Breast epithelium (tissue), 4 donors: ENCODE measurements around the gene FHAD1. TPM values are rescaled to one million over a fixed set of nuclear protein-coding genes. Genes with fewer than 3 reads are reported as not detected.

Experiments used
- DNase-seq, 2 donors: peaks; one replicate each; pipeline ENCODE4 v3.0.0-alpha.2; 2019; ENCODE audit warnings: low spot score in 2 of 2
- H3K27ac ChIP-seq, 2 donors: fragments of 200-600 bp; sonication (generic) in 1 of 2; one replicate each; pipeline ENCODE4 v1.5.1; 2016 to 2019; ENCODE audit warnings: mild to moderate bottlenecking in 1 of 2
- H3K27me3 ChIP-seq, 2 donors: fragments of 200-600 bp; sonication (generic) in 1 of 2; one replicate each; pipeline versions ENCODE4 v1.5.1 to v1.6.0; 2017 to 2019; ENCODE audit warnings: control low read depth in 1 of 2, mild to moderate bottlenecking in 1 of 2
- H3K36me3 ChIP-seq: fragments of 200-600 bp; one replicate; pipeline ENCODE4 v1.5.1; 2019
- H3K4me1 ChIP-seq, 2 donors: fragments of 200-600 bp; sonication (generic); one replicate each; pipeline ENCODE4 v1.5.1; 2016 to 2019; ENCODE audit warnings: control low read depth in 1 of 2
- H3K4me3 ChIP-seq, 3 donors: fragments of 200-600 bp; sonication (generic); 1 replicate in 2 of 3; 2 replicates in 1 of 3; pipeline ENCODE4 v1.5.1; 2016 to 2019; ENCODE audit warnings: mild to moderate bottlenecking in 3 of 3, moderate library complexity in 2 of 3
- H3K9me3 ChIP-seq, 2 donors: fragments of 200-600 bp; sonication (generic) in 1 of 2; one replicate each; pipeline ENCODE4 v1.5.1; 2016 to 2019; ENCODE audit warnings: control low read depth in 1 of 2
- POLR2A ChIP-seq: fragments of 450-650 bp; IDR thresholded peaks from one replicate; pipeline ENCODE4 v1.6.1; 2016; ENCODE audit warnings: antibody characterized with exemption, mild to moderate bottlenecking, moderate library complexity
- POLR2AphosphoS5 ChIP-seq, 3 donors: sonication (generic); formaldehyde crosslinking; IDR thresholded peaks; one replicate each; pipeline ENCODE4 v1.6.1; 2017; ENCODE audit warnings: antibody characterized with exemption in 3 of 3
- intact Hi-C: fragments of 100-400 bp; cut with DNase I; formaldehyde crosslinking; loops from one replicate; pipeline ENCODE4 v1.15.1; 2023; ENCODE audit warnings: low total_unique reads
- total RNA-seq, 3 donors: library from RNA; depleted of rRNA; stranded (reverse); fragments of >200 nt; gene quantifications; one replicate each; pipeline ENCODE4 v1.1.0, GENCODE V29; 2016
- TF ChIP-seq, protein P1 (sequence below), 3 donors: fragments of 450-650 bp; IDR thresholded peaks; one replicate each; pipeline ENCODE4 v1.5.1; 2016 to 2017; ENCODE audit warnings: antibody characterized with exemption in 3 of 3, mild to moderate bottlenecking in 3 of 3, moderate library complexity in 3 of 3

FHAD1 gene
- total RNA-seq, 3 donors from 2014 or later, result 1.0 to 2.3 TPM; not detected in 1

DNA sequence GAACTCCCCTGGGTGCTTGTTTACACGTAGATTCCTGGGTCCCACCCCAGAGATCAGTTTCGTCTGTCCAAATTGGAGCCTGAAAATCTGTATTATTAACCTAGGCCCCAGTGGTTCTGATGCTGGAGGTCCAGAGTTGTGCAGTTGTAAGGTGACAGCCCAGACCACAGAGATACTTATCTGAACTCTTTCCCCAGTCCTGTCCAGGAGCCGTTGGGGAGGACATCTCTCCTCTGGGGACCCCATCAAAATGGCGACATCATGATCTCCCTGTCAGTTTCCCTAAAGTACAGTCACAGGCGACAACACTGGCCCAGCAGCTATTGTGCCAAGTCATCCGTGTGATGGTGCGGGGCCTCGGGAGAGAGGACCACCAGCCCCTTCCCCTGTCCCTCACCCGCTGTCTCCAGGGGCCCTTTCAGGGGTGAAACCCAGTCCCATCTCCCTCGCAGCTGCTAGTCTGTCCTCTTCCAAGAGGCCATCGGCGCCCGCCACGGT is 161.9 kb downstream of the FHAD1 start:
- DNase-seq, result no peak
- Histone ChIP-seq H3K27ac (peak overlapping the region; percentile 82 to 85), H3K27me3 (no peaks in the 10 kb centered on the region), H3K9me3 (no peaks in the 10 kb centered on the region), H3K36me3 (no peaks in the 10 kb centered on the region), H3K4me3 (peak overlapping the region; percentile 71 to 96 (median 88)), H3K4me1 (peaks cover 0 to 4% of the 10 kb centered on the region in 2 donors)
- no peak for TF ChIP-seq POLR2AphosphoS5 (IDR thresholded peaks at IDR 0.05)
- intact Hi-C loops, result no loop called here

DNA sequence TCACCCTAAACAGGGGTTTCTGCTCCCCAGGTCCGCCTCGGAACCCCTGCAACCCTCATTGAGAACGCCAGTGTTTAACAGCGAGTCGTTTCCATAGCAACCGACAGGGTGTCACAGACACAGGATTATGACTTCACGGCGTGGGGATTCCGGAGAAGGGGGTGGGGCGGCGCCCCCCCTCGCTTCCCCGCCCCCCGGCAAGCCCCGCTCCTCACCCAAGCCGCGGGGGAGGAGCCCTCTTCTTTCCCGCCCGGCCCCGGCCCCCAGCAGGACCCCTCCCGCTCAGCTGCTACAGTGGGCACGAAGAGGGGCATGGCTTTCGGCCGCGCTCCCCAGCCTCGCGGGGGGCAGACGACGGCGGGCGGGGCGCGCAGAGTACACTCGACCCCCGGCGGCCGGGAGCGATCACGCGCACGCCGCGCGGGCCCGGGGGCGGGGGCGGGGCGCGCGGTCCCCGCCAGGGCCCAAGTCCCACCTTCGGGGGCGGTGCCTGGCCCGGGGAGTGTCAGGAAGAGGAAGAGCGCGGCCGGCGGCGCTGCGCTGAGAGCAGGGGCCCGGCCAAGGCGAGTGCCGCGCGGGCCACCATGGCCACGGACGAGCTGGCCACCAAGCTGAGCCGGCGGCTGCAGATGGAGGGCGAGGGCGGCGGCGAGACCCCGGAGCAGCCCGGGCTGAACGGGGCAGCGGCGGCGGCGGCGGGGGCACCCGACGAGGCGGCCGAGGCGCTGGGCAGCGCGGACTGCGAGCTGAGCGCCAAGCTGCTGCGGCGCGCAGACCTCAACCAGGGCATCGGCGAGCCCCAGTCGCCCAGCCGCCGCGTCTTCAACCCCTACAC is 162.6 kb downstream of the FHAD1 start, which contains the start of gene EFHD2:
Gene EFHD2 (plus strand): TSS at position 501 of the 835 bp plus-strand sequence. CDS start 84 bp downstream, at position 585.
- DNase-seq, result peak; percentile 68 to 69
- Histone ChIP-seq H3K36me3 (no peaks in the 10 kb centered on the region), H3K9me3 (no peaks in the 10 kb centered on the region), H3K27ac (peak within 1 kb of the TSS; percentile 82 to 85), H3K4me1 (peaks cover 0 to 4% of the 10 kb centered on the region in 2 donors), H3K4me3 (peak within 1 kb of the TSS; percentile 71 to 96 (median 88)), H3K27me3 (no peaks in the 10 kb centered on the region)
- intact Hi-C loops, result no loop called here
- TF ChIP-seq POLR2AphosphoS5 (IDR thresholded peaks at IDR 0.05), result peak in 2 of 3 donors; percentile 52
- no peak for TF ChIP-seq POLR2A

DNA sequence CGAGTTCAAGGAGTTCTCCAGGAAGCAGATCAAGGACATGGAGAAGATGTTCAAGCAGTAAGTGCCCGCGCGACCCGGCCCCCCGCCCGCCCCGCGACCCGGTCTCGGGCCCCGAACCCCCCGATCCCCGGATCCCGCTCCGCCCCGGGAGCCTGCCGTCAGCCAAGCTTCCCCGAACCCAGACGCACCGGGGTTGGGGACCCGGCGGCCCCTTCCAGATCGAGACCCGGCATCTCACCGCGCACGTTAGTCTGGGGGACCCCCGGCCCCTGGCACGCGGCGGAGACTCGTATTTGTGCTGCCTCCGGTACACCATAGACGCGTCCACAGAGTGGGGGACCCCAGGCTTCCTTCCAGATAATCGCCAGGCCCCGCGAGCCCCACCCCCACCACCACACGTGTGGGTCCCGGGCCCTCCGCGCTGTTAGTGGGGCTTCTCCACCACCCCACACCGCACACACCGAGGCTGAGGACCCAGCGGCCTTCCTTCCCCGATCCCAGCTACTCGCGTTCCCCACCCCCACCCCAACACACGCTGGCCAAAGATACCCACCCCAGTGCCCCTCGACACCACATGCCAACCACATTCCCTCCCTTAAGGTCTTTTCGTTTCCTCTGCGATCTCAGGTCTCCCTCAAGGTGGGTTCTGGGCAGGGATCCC is 163.3 kb downstream of the FHAD1 start:
- no peaks in the 10 kb centered on the region for H3K27me3 ChIP-seq
- H3K27ac ChIP-seq, result peak overlapping the region; percentile 82 to 85
- peak overlapping the region; percentile 71 to 96 (median 88) for H3K4me3 ChIP-seq
- H3K4me1 ChIP-seq, result peaks cover 0 to 4% of the 10 kb centered on the region in 2 donors
- no peaks in the 10 kb centered on the region for H3K9me3 ChIP-seq
- no peak for TF ChIP-seq POLR2AphosphoS5 (IDR thresholded peaks at IDR 0.05)
- TF ChIP-seq POLR2A, result no peak
- TF ChIP-seq, protein P1, sequence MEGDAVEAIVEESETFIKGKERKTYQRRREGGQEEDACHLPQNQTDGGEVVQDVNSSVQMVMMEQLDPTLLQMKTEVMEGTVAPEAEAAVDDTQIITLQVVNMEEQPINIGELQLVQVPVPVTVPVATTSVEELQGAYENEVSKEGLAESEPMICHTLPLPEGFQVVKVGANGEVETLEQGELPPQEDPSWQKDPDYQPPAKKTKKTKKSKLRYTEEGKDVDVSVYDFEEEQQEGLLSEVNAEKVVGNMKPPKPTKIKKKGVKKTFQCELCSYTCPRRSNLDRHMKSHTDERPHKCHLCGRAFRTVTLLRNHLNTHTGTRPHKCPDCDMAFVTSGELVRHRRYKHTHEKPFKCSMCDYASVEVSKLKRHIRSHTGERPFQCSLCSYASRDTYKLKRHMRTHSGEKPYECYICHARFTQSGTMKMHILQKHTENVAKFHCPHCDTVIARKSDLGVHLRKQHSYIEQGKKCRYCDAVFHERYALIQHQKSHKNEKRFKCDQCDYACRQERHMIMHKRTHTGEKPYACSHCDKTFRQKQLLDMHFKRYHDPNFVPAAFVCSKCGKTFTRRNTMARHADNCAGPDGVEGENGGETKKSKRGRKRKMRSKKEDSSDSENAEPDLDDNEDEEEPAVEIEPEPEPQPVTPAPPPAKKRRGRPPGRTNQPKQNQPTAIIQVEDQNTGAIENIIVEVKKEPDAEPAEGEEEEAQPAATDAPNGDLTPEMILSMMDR (IDR thresholded peaks at IDR 0.05), result no peak
- no peak for DNase-seq
- intact Hi-C loops, result no loop called here
- H3K36me3 ChIP-seq, result no peaks in the 10 kb centered on the region

DNA sequence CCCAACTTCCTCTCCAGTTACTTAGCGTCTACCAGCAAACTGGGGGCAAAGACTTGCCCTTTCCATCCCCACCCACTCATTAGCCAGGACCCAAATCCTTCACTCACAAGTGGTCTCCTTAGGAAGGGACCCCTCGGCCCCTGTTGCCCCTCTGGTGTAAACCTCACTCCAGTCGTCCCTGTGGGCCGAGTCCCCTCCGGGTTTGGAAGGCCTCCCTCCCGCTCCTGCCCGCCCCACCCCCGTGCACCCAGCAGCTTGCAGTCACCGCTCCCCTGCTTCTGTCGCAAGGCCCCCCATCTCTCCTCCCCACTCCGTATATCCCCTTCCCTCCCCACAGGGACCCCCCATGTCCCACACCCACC is 163.8 kb downstream of the FHAD1 start:
- no peak for DNase-seq
- no peaks in the 10 kb centered on the region for H3K27me3 ChIP-seq
- H3K9me3 ChIP-seq, result no peaks in the 10 kb centered on the region
- no peaks in the 10 kb centered on the region for H3K36me3 ChIP-seq
- peaks cover 0 to 4% of the 10 kb centered on the region in 2 donors for H3K4me1 ChIP-seq
- intact Hi-C loops, result no loop called here
- H3K27ac ChIP-seq, result peak overlapping the region; percentile 82 to 85
- TF ChIP-seq POLR2A, result no peak
- no peak for TF ChIP-seq POLR2AphosphoS5 (IDR thresholded peaks at IDR 0.05)
- TF ChIP-seq, protein P1 (IDR thresholded peaks at IDR 0.05), result no peak
- H3K4me3 ChIP-seq, result peak overlapping the region; percentile 71 to 96 (median 88)

DNA sequence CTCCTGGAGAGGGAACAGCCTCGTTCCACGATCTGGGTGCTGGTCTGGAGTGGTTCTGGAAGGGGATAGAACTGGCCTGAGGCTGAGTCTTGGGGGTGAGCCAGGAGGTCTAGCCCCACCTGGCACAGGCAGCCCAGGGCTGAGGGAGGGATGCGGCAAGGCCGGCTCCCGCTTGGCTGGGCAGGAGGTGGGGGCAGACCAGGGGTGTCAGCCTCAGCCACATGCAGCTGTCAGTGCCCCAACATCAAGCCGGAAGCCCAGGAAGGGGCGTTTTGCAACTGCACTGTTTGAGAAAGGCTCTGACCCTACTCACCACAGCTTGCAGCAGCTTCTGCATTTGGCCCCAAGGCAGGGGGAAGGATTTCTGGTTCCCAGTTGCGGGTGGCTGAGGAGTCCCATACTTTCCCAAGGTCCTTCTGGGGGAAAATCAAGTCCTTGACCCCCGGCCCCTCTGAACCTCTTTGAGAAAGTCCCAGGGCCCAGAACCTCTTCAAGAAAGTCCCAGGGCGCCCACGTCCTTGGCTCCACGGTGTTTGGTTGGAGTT is 164.6 kb downstream of the FHAD1 start:
- H3K9me3 ChIP-seq, result no peaks in the 10 kb centered on the region
- peaks cover 0 to 4% of the 10 kb centered on the region in 2 donors for H3K4me1 ChIP-seq
- no peaks in the 10 kb centered on the region for H3K36me3 ChIP-seq
- TF ChIP-seq, protein P1 (IDR thresholded peaks at IDR 0.05), result no peak
- TF ChIP-seq POLR2AphosphoS5 (IDR thresholded peaks at IDR 0.05) (no peak), POLR2A (no peak)
- H3K4me3 ChIP-seq, result peak overlapping the region; percentile 71 to 96 (median 88)
- H3K27ac ChIP-seq, result peak overlapping the region in 1 of 2 donors; percentile 34
- H3K27me3 ChIP-seq, result no peaks in the 10 kb centered on the region
- intact Hi-C loops, result no loop called here
- DNase-seq, result no peak
